HCT116 (cell line): Measurements from ENCODE around the gene GET3.
"Not testable (repeated sequence)": the region's sequence is repeated elsewhere in the genome, so short reads cannot be mapped to it uniquely, and the experiment has no call there.

Source experiments
- CEBPB ChIP-seq: IDR thresholded peaks from 2 replicates; pipeline ENCODE4 v1.6.1; 2012; ENCODE audit warnings: low read depth
- EZH2 ChIP-seq: fragments of 200-600 bp; sonication (generic); IDR thresholded peaks from 2 replicates; pipeline ENCODE4 v1.6.1; 2017; ENCODE audit warnings: antibody characterized with exemption, mixed run types
- EZH2phosphoT487 ChIP-seq: fragments of 200-600 bp; IDR thresholded peaks from 2 replicates; pipeline ENCODE4 v1.6.1; 2018; ENCODE audit warnings: antibody characterized with exemption, borderline replicate concordance
- POLR2A ChIP-seq: IDR thresholded peaks from 2 replicates; pipeline ENCODE4 v1.7.0; 2011; ENCODE audit warnings: borderline replicate concordance; ENCODE audit not compliant: insufficient read depth, insufficient read length; ENCODE audit errors: extremely low read depth
- POLR2AphosphoS5 ChIP-seq: IDR thresholded peaks from 2 replicates; pipeline ENCODE4 v1.6.1; 2011; ENCODE audit warnings: mild to moderate bottlenecking, low read depth, low read length, moderate library complexity
- RAD21 ChIP-seq: IDR thresholded peaks from 2 replicates; pipeline ENCODE4 v1.6.1; 2012; ENCODE audit warnings: low read depth, mild to moderate bottlenecking
- ZFX ChIP-seq: fragments of 450-650 bp; IDR thresholded peaks from 2 replicates; pipeline ENCODE4 v1.6.1; 2017
- ZNF274 ChIP-seq: fragments of 200-500 bp; sonication (Bioruptor generic); IDR thresholded peaks from 2 replicates; pipeline ENCODE4 v1.6.1; 2014; ENCODE audit warnings: mild to moderate bottlenecking, low read depth, low read length, inconsistent platforms
- TF ChIP-seq, protein P1 (sequence below), 3 experiments: fragments of 200-600 bp in 1 of 3; sonication (generic) in 1 of 3; IDR thresholded peaks in 2 of 3; conservative IDR thresholded peaks in 1 of 3; 2 replicates each; pipeline ENCODE4 v1.5.1; 2012 to 2017; ENCODE audit warnings: low read depth in 2 of 3, low read length in 2 of 3, antibody characterized with exemption in 1 of 3, borderline replicate concordance in 1 of 3, control low read depth in 1 of 3, mild to moderate bottlenecking in 1 of 3, mixed read lengths in 1 of 3, mixed run types in 1 of 3, moderate library complexity in 1 of 3; ENCODE audit not compliant: insufficient read depth in 1 of 3
- TF ChIP-seq, protein P2 (sequence below): IDR thresholded peaks from 2 replicates; pipeline ENCODE4 v1.6.1; 2012
- TF ChIP-seq, protein P3 (sequence below): IDR thresholded peaks from 2 replicates; pipeline ENCODE4 v1.6.1; 2012; ENCODE audit warnings: low read depth
- TF ChIP-seq, protein P4 (sequence below): IDR thresholded peaks from 2 replicates; pipeline ENCODE4 v1.6.1; 2012

DNA sequence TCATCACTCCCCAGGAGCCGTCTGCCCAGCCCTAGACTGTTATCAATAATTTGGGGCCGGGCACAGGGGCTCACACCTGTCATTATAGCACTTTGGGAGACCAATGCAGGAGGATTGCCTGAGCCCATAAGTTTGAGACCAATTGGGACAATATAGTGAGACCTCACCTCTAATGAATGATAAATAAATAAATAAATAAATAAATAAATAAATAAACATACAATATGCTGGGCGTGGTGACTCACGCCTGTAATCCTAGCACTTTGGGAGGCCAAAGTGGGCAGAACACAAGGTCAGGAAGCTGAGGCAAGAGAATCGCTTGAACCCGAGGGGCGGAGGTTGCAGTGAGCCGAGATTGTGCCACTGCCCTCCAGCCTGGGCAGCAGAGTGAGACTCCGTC is 24.0 kb upstream of the GET3 start:
- TF ChIP-seq, protein P1, sequence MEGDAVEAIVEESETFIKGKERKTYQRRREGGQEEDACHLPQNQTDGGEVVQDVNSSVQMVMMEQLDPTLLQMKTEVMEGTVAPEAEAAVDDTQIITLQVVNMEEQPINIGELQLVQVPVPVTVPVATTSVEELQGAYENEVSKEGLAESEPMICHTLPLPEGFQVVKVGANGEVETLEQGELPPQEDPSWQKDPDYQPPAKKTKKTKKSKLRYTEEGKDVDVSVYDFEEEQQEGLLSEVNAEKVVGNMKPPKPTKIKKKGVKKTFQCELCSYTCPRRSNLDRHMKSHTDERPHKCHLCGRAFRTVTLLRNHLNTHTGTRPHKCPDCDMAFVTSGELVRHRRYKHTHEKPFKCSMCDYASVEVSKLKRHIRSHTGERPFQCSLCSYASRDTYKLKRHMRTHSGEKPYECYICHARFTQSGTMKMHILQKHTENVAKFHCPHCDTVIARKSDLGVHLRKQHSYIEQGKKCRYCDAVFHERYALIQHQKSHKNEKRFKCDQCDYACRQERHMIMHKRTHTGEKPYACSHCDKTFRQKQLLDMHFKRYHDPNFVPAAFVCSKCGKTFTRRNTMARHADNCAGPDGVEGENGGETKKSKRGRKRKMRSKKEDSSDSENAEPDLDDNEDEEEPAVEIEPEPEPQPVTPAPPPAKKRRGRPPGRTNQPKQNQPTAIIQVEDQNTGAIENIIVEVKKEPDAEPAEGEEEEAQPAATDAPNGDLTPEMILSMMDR (IDR thresholded peaks at IDR 0.05 in 2 of 3, conservative IDR thresholded peaks at IDR 0.05 in 1 of 3; ENCODE audit: borderline replicate concordance in 1 of 3, insufficient read depth in 1 of 3, low read depth in 2 of 3, low read length in 2 of 3), result not testable (repeated sequence)
- not testable (repeated sequence) for TF ChIP-seq EZH2, RAD21, ZFX, POLR2A, POLR2AphosphoS5, EZH2phosphoT487, CEBPB, ZNF274
- TF ChIP-seq, protein P2, sequence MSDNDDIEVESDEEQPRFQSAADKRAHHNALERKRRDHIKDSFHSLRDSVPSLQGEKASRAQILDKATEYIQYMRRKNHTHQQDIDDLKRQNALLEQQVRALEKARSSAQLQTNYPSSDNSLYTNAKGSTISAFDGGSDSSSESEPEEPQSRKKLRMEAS, result not testable (repeated sequence)
- TF ChIP-seq, protein P3, sequence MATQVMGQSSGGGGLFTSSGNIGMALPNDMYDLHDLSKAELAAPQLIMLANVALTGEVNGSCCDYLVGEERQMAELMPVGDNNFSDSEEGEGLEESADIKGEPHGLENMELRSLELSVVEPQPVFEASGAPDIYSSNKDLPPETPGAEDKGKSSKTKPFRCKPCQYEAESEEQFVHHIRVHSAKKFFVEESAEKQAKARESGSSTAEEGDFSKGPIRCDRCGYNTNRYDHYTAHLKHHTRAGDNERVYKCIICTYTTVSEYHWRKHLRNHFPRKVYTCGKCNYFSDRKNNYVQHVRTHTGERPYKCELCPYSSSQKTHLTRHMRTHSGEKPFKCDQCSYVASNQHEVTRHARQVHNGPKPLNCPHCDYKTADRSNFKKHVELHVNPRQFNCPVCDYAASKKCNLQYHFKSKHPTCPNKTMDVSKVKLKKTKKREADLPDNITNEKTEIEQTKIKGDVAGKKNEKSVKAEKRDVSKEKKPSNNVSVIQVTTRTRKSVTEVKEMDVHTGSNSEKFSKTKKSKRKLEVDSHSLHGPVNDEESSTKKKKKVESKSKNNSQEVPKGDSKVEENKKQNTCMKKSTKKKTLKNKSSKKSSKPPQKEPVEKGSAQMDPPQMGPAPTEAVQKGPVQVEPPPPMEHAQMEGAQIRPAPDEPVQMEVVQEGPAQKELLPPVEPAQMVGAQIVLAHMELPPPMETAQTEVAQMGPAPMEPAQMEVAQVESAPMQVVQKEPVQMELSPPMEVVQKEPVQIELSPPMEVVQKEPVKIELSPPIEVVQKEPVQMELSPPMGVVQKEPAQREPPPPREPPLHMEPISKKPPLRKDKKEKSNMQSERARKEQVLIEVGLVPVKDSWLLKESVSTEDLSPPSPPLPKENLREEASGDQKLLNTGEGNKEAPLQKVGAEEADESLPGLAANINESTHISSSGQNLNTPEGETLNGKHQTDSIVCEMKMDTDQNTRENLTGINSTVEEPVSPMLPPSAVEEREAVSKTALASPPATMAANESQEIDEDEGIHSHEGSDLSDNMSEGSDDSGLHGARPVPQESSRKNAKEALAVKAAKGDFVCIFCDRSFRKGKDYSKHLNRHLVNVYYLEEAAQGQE, result not testable (repeated sequence)
- TF ChIP-seq, protein P4, sequence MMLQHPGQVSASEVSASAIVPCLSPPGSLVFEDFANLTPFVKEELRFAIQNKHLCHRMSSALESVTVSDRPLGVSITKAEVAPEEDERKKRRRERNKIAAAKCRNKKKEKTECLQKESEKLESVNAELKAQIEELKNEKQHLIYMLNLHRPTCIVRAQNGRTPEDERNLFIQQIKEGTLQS, result not testable (repeated sequence)
